ENCODE measurements around the gene TOMM6.
"Not testable (repeated sequence)": the region's sequence is repeated elsewhere in the genome, so short reads cannot be mapped to it uniquely, and the experiment has no call there.

Gene TOMM6

DNA sequence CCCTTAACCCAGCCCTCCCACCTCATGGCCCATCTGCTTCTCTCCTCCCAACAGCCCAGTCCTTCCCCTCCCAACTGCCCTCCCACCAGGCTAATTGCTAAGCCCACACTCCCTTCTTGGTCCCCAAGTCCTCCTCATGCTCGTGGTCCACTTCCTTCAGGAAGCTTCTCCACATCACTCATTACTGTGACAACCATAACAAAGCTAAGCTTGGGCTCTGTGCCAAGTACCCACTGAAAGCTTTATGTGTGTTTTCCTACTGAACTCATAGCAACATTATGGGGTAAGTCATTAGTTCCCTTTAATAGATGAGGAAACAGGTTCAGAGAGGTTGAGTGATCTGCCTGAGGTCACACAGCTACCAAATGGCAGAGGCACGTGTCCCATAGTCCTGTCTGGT lies 24.0 kb upstream of the TOMM6 start:
- DNase-seq (ENCODE audit: low spot score) = no peak

- not testable (repeated sequence) for DNase-seq (ENCODE audit: low spot score)
Measured at GRCh38 chr6:41766043-41766664, 21.3 kb upstream of the TOMM6 start.

GRCh38 chr6:41767112-41767833 lies 20.2 kb upstream of the TOMM6 start:
- peak; percentile 81 for DNase-seq (ENCODE audit: low spot score)

GRCh38 chr6:41768545-41769308 lies 18.8 kb upstream of the TOMM6 start:
- DNase-seq (ENCODE audit: low spot score) = no peak

- DNase-seq (ENCODE audit: low spot score) = no peak
Measured at GRCh38 chr6:41769376-41769775, 18.1 kb upstream of the TOMM6 start.

GRCh38 chr6:41770381-41771057 lies 17.0 kb upstream of the TOMM6 start:
- no peak for DNase-seq (ENCODE audit: low spot score)

DNA sequence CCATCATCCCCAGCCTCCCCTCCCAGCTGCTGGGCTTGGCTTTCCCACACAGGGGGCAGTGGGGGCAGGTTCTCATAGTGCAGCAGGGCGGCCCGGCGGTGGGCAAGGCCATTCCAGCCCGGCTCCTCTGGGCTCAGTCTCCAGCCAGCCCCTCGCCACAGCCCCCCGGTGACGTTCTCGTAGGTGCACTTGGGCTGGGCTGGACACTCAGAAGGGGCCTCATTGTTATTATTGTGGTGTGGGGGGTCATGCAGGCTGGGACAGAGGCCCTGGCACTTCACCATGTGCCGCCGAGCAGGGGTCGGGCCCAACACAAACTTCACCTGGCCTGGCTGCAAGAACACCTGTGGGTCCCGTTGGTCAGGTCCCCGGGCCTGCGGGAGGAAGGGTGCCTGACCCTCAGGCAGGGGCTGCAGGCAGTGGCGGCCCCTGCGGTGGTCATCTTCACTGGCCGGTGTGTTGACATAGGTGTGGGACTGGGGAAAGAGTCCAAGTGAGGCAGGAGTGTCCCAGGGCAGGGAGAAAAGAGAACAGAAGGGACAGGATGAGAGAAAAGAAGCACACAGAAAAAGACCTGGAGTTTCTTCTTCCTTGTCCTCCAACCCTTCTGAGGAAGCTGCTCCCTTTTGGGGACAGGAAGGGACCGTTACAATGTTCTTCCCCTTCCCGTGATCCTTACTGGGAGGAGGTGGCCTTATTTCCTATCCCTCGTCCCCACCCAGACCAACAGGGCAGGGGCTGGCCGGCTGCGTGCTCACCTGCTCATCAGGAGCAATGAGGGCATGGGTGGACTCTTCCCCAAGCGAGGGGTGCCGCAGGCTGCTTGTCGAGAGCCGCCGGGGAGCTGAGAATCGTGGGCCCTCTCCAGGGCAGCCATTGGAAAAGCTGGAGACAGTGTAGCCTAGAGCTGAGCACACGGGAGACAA lies 16.2 kb upstream of the TOMM6 start:
- DNase-seq (ENCODE audit: low spot score) = no peak

DNA sequence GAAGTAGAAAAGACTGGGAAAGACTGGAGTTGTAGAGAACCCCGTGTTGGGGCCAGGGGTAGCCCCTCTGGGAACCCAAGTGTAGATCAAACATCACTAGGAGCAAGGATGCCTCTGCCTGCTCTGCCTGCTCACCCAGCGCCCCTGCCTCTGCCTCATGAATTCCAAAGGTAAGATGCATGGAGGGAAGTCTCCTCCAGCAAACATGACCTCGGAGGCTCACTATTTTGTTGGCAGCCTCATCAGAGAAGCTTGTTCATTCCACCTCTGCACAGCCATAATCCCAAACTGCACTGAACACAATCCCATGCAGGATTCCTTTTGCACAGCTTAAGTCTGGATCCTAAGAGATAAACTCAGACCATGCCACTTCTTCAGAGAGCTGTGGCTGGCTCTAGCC lies 12.7 kb upstream of the TOMM6 start:
- no peak for DNase-seq (ENCODE audit: low spot score)

- no peak for DNase-seq (ENCODE audit: low spot score)
Measured at GRCh38 chr6:41775293-41775882, 12.1 kb upstream of the TOMM6 start.

DNA sequence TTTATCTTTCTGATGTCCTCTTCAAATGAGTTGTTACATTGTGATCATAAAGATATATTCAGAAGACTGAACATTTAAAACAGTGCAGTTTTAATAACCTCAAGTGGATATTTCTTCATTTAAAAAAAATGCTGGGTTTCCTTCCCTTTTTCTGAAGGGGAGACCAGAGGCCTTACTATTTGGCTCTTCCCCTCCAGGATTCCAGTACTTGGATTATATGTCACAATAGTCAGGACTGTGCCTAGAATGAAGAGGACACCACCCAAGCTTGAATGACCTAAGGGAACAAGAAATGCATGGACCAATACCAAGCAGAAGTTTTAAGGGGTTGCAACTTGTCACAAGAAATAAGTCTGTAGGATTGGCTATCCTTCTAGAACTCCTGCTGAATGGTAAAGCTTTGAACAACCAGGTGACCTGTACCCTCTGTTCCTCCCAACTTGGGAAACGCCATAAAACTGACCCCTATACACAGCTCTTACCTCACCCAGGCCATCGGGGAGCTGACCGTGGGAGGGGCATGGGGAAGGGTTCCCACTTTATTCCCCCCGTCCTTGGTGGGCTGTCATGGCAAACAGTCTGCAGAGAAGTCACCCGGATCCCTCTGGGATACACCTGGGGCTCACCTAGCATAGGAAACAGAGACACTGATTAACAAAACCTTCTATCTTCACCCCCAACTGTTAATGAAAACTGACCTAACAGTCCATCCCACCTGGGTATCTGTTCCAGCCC lies 9.8 kb upstream of the TOMM6 start:
- no peak for DNase-seq (ENCODE audit: low spot score)

DNA sequence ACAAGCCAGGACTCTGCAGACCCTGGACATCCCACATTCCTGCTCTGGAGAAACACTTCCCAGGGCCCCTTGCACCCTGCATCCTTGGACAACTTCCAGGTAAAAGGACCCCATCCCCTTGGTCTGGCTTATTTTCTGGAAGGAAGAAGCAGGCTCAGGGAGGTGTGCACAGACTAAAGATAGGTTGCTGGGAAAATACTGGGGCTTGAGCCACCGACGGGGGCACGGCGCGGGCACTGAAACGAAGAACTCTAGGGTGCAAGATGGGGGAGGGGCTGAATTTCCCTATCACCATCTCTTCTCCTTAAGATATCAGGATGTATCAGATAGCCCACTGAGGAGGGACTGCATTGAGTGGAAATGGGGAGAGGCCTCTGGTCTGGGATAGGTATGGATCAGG lies 8.6 kb upstream of the TOMM6 start:
- no peak for DNase-seq (ENCODE audit: low spot score)

- no peak for DNase-seq (ENCODE audit: low spot score)
Measured at GRCh38 chr6:41779336-41779735, 8.2 kb upstream of the TOMM6 start.

- DNase-seq (ENCODE audit: low spot score) = peak; percentile 99
Measured at GRCh38 chr6:41779788-41780550, 7.5 kb upstream of the TOMM6 start, which contains the start of gene FRS3. Gene FRS3, minus strand, starts transcription at chr6:41779900. Its CDS starts 2,913 bp downstream, at chr6:41776987.

GRCh38 chr6:41780551-41781365 lies 6.7 kb upstream of the TOMM6 start, which contains the start of gene PRICKLE4:
Gene PRICKLE4, plus strand, starts transcription at chr6:41780782. Its CDS starts 2,692 bp downstream, at chr6:41783474.
- peak; percentile 54 for DNase-seq (ENCODE audit: low spot score)

- no peak for DNase-seq (ENCODE audit: low spot score)
Measured at GRCh38 chr6:41781366-41781730, 6.1 kb upstream of the TOMM6 start.

DNA sequence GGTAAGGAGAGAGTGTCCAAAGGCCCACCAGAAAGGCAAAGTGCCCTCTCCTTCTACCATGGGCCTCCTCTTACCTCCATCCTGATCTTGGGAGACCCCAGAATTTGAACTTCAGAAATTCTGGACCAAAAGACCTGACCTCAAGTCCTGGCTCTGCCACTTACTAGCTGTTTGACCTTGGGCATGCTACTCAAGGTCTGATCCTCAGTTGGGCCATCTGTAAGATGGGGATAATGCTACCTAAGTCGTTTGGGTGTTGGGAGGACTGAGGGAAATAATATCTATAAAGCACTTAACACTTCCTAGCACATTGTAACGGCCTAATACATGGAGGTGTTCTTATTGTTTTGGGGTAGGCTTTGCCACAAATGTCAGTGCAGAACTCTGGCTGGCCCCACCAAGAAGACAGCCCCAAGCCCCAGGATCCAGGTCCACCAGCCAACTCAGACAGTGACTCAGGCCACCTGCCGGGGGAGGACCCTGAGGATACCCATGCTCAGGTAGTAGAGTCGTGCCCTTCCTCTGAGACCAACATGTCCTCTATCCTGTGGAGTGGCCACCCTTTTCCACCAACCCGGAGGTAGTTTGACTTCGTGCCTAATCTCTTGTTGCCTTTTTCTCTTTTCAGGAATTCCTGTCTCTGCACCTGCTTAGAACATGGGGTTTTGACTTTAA lies 4.3 kb upstream of the TOMM6 start:
- no peak for DNase-seq (ENCODE audit: low spot score)

DNA sequence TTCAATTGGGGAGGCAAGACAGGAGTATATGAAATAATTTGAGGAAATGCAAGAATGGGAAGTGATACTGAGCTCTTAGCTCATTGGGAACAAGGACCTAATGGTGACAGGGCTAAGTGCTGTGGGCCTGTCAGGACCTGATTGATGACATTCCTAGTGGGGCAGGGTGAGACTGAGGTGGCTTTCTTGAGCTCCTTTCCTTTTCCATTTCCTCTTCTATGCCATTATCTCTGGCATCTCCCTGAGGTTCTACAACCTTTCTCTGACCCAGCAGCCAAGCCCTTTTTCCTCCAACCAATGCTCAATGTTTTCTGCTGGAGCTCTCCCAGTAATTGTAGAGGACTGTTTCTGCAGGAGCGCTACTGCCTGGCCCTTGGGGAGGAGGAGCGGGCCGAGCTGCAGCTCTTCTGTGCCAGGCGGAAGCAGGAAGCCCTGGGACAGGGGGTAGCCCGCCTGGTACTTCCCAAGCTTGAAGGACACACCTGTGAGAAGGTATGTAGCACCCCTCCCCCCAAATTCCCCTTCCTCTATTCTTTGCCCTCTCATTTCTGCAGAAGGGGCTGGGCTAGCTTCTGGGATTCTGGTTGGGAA lies 2.8 kb upstream of the TOMM6 start:
- no peak for DNase-seq (ENCODE audit: low spot score)

- no peak for DNase-seq (ENCODE audit: low spot score)
Measured at GRCh38 chr6:41785254-41785653, 2.2 kb upstream of the TOMM6 start.
